ENCODE measurements around the gene GABRB3.

The GABRB3 gene

GRCh38 chr15:26598704-26599103 is 174.2 kb downstream of the GABRB3 start:
- Mint-ChIP-seq H3K27ac (ENCODE audit: low read depth) (no peak overlapping the region), H3K4me3 (no peak overlapping the region), H3K4me1 (no peaks in the 10 kb centered on the region), H3K9me3 (peaks cover 38% of the 10 kb centered on the region), H3K36me3 (ENCODE audit: insufficient read depth) (no peaks in the 10 kb centered on the region), H3K27me3 (no peaks in the 10 kb centered on the region)
- ATAC-seq (replicated peaks; ENCODE audit: extremely low read depth, poor library complexity, severe bottlenecking): no peak
- no peak for DNase-seq (ENCODE audit: low spot score in 2 of 2)

GRCh38 chr15:26595611-26596010 is 177.3 kb downstream of the GABRB3 start:
- H3K27me3 Mint-ChIP-seq: no peaks in the 10 kb centered on the region
- DNase-seq (ENCODE audit: low spot score in 2 of 2) (no peak), ATAC-seq (replicated peaks; ENCODE audit: extremely low read depth, poor library complexity, severe bottlenecking) (no peak)
- peaks cover 17% of the 10 kb centered on the region for H3K9me3 Mint-ChIP-seq
- no peaks in the 10 kb centered on the region for H3K36me3 Mint-ChIP-seq (ENCODE audit: insufficient read depth)
- H3K4me3 Mint-ChIP-seq: no peak overlapping the region
- H3K27ac Mint-ChIP-seq (ENCODE audit: low read depth): no peak overlapping the region
- H3K4me1 Mint-ChIP-seq: no peaks in the 10 kb centered on the region

DNA sequence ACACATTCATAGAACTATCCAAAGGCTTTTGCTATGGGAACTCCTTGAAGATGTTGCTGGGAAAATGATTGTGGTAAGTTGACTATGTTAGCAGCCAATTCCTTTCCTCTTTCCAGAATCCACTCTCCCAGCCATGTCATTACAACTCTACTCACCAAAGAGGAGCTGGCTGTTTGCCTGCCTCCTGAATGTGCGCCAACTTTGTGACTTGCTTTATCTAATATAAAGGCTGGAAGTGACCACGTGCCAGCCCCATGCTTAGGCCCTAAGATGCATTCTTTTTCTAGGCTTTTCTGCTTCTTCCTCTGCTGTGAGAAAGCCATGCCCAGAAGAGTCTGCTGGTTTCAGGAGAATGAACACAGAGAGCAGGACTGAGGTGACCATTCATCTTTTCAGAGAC is 182.2 kb downstream of the GABRB3 start:
- Mint-ChIP-seq H3K4me3 (no peak overlapping the region), H3K9me3 (peaks cover under 1% of the 10 kb centered on the region), H3K4me1 (no peaks in the 10 kb centered on the region), H3K27ac (ENCODE audit: low read depth) (no peak overlapping the region), H3K27me3 (no peaks in the 10 kb centered on the region), H3K36me3 (ENCODE audit: insufficient read depth) (no peaks in the 10 kb centered on the region)
- DNase-seq (ENCODE audit: low spot score in 2 of 2): no peak
- ATAC-seq (replicated peaks; ENCODE audit: extremely low read depth, poor library complexity, severe bottlenecking): no peak

DNA sequence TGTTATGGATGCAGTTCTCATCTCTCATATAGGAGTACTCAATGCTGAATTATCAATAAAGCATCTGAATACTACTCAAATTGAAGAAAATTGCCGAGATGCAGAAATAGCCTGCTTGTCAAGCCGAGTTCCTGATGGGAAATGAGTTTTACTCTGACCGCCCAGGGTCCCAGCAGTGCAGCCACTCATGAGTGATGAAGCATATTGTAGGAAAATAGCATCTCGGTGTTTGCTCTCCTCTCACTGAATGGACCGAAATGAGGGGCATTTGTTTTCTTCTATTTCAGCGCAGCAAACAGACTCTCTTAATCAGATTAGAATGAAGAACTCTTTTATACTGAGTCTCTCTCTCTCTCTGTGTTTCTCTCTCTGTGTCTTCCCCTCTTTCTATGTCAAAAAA is 190.0 kb downstream of the GABRB3 start:
- no peaks in the 10 kb centered on the region for H3K36me3 Mint-ChIP-seq (ENCODE audit: insufficient read depth)
- DNase-seq (ENCODE audit: low spot score in 2 of 2) (no peak), ATAC-seq (replicated peaks; ENCODE audit: extremely low read depth, poor library complexity, severe bottlenecking) (no peak)
- H3K27ac Mint-ChIP-seq (ENCODE audit: low read depth): no peak overlapping the region
- peaks cover 12% of the 10 kb centered on the region for H3K9me3 Mint-ChIP-seq
- H3K4me1 Mint-ChIP-seq: no peaks in the 10 kb centered on the region
- H3K4me3 Mint-ChIP-seq: no peak overlapping the region
- no peaks in the 10 kb centered on the region for H3K27me3 Mint-ChIP-seq

DNA sequence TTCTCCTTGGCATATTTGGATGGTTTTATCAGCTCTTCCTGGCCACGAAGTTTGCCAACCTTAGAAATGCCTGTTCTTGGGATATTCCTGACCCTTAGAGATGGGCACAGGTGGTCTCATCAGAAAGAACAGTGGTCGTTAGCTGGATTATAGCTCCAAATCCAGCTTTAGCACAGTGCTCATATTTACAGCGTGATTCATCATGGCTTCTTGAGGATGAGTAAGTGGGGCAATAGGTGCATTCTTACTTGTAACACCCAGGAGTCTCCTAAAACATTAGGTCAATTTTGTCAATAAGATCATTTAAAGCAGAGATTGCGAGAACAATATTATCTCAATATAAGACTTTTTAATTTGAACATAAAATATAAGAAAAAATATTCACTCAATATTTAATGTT is 191.9 kb downstream of the GABRB3 start:
- Mint-ChIP-seq H3K9me3 (peaks cover 22% of the 10 kb centered on the region), H3K27me3 (no peaks in the 10 kb centered on the region), H3K4me3 (no peak overlapping the region), H3K4me1 (no peaks in the 10 kb centered on the region), H3K27ac (ENCODE audit: low read depth) (no peak overlapping the region), H3K36me3 (ENCODE audit: insufficient read depth) (no peaks in the 10 kb centered on the region)
- DNase-seq (ENCODE audit: low spot score in 2 of 2) (no peak), ATAC-seq (replicated peaks; ENCODE audit: extremely low read depth, poor library complexity, severe bottlenecking) (no peak)

DNA sequence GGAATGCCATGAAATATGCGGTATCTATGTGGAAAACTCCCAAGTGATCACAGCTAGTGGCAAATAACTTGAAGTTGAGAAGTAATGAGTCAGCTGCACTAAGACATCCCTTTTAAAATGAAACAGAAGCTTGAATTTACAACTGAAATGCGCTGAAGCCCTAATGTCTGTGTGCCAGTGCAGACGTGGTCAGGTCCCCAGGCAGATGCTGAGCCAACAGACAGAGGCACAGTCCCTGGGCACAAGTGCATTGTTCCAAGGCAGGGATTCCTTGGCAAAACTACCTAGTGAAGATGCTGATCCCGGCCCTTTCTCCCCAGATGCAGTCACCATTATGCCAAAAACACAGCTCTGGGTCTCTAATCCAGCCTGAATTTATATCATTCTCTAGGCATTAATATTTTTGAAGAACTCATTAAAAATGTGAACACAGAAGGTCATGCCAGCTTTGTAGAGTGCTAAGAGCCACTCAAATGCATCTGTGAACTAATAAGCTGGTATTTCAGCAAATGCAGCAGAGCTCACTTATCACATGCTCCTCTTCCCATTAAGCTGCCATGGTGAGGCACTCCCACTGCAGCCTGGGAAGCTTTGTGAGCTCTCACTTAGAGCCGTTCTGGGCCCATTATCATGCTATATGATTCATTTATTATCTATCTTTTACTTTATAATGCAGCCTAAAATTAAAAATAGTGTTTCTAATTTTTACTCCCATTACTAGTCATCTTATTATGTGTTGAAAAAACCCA is 200.1 kb downstream of the GABRB3 start:
- ATAC-seq (replicated peaks; ENCODE audit: extremely low read depth, poor library complexity, severe bottlenecking) (no peak), DNase-seq (ENCODE audit: low spot score in 2 of 2) (no peak)
- H3K4me3 Mint-ChIP-seq: no peak overlapping the region
- no peaks in the 10 kb centered on the region for H3K4me1 Mint-ChIP-seq
- H3K36me3 Mint-ChIP-seq (ENCODE audit: insufficient read depth): no peaks in the 10 kb centered on the region
- H3K27ac Mint-ChIP-seq (ENCODE audit: low read depth): no peak overlapping the region
- no peaks in the 10 kb centered on the region for H3K27me3 Mint-ChIP-seq
- H3K9me3 Mint-ChIP-seq: peaks cover 22% of the 10 kb centered on the region

DNA sequence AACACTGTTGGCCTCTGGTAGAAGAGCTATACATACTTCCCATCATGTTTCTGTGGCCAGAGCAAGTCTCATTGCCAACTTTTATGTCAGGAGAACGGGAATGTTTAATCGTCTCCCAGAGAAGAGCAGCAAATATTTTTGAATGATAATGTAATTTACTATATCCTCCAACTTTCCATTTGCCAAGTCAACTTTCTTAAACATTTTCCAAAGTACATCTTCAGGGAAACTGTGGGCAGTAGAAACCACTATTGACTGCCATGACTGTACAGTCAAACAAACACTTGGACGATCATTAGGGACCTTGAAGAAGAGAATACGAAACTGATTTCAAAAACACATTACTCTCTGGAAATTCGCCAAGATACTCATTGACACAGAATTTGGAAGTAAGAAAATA is 201.5 kb downstream of the GABRB3 start:
- no peak for DNase-seq (ENCODE audit: low spot score in 2 of 2)
- Mint-ChIP-seq H3K27me3 (no peaks in the 10 kb centered on the region), H3K36me3 (ENCODE audit: insufficient read depth) (no peaks in the 10 kb centered on the region), H3K4me3 (no peak overlapping the region), H3K4me1 (no peaks in the 10 kb centered on the region), H3K27ac (ENCODE audit: low read depth) (no peak overlapping the region), H3K9me3 (peaks cover 19% of the 10 kb centered on the region)
- ATAC-seq (replicated peaks; ENCODE audit: extremely low read depth, poor library complexity, severe bottlenecking): no peak

- peaks cover 16% of the 10 kb centered on the region for H3K9me3 Mint-ChIP-seq
- DNase-seq (ENCODE audit: low spot score in 2 of 2): no peak
- no peaks in the 10 kb centered on the region for H3K36me3 Mint-ChIP-seq (ENCODE audit: insufficient read depth)
- no peak for ATAC-seq (replicated peaks; ENCODE audit: extremely low read depth, poor library complexity, severe bottlenecking)
- H3K27me3 Mint-ChIP-seq: no peaks in the 10 kb centered on the region
- H3K4me3 Mint-ChIP-seq: no peak overlapping the region
- H3K27ac Mint-ChIP-seq (ENCODE audit: low read depth): no peak overlapping the region
- H3K4me1 Mint-ChIP-seq: no peaks in the 10 kb centered on the region
These were observed 207.3 kb downstream of the GABRB3 start for GRCh38 chr15:26565542-26565941.

- peaks cover 16% of the 10 kb centered on the region for H3K9me3 Mint-ChIP-seq
- H3K27ac Mint-ChIP-seq (ENCODE audit: low read depth): no peak overlapping the region
- DNase-seq (ENCODE audit: low spot score in 2 of 2) (no peak), ATAC-seq (replicated peaks; ENCODE audit: extremely low read depth, poor library complexity, severe bottlenecking) (no peak)
- no peak overlapping the region for H3K4me3 Mint-ChIP-seq
- H3K4me1 Mint-ChIP-seq: no peaks in the 10 kb centered on the region
- H3K27me3 Mint-ChIP-seq: no peaks in the 10 kb centered on the region
- H3K36me3 Mint-ChIP-seq (ENCODE audit: insufficient read depth): no peaks in the 10 kb centered on the region
These were observed 208.5 kb downstream of the GABRB3 start for GRCh38 chr15:26564361-26564760.

- peaks cover 6% of the 10 kb centered on the region for H3K9me3 Mint-ChIP-seq
These were observed 210.5 kb downstream of the GABRB3 start for GRCh38 chr15:26562336-26562735.

DNA sequence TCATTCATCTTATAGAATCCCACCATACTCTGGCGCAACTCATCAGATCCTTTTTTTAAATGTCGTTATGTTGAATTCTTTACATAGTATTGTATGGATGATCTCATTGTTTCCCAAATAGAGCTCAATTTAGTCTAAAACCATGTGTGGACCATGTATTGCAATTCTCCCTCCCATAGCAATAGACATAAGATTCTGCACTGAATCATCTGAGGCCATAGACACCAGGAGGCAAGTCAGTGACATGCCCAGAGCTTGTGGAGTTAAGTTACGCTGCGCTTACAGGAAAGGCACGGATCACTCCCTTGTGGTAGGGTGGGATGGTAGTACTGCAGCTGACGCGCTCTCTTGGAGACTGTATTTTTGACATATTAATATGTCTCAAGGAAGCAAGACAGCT is 211.0 kb downstream of the GABRB3 start:
- DNase-seq (ENCODE audit: low spot score in 2 of 2): no peak
- Mint-ChIP-seq H3K9me3 (peaks cover 9% of the 10 kb centered on the region), H3K36me3 (ENCODE audit: insufficient read depth) (no peaks in the 10 kb centered on the region), H3K4me3 (no peak overlapping the region), H3K27me3 (no peaks in the 10 kb centered on the region), H3K27ac (ENCODE audit: low read depth) (no peak overlapping the region), H3K4me1 (no peaks in the 10 kb centered on the region)
- no peak for ATAC-seq (replicated peaks; ENCODE audit: extremely low read depth, poor library complexity, severe bottlenecking)

More at GRCh38 chr15:26562336-26562735, 210.5 kb downstream of the GABRB3 start:
- Mint-ChIP-seq H3K27ac (ENCODE audit: low read depth) (no peak overlapping the region), H3K27me3 (no peaks in the 10 kb centered on the region), H3K4me3 (no peak overlapping the region), H3K36me3 (ENCODE audit: insufficient read depth) (no peaks in the 10 kb centered on the region), H3K4me1 (no peaks in the 10 kb centered on the region)
- DNase-seq (ENCODE audit: low spot score in 2 of 2): no peak
- ATAC-seq (replicated peaks; ENCODE audit: extremely low read depth, poor library complexity, severe bottlenecking): no peak

DNA sequence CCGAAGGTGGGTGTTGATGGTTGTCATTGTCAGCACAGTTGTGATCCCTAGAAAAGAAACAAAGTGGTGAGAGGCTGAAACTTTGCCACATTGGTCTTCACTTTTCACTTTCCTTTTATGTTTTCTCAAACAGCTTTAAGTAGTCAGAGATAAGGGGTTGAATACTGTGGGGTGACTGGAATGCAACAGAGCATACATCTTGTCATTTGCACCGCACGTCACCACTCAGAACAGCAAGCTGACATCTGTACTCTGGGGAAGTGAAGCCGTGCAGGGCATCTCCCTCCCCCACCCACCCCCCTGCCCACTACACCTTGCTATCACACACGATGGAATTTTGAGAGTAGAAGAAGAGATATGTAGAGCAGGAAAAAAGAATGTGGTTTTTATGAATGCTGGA is 211.7 kb downstream of the GABRB3 start:
- no peak overlapping the region for H3K27ac Mint-ChIP-seq (ENCODE audit: low read depth)
- no peaks in the 10 kb centered on the region for H3K36me3 Mint-ChIP-seq (ENCODE audit: insufficient read depth)
- no peak overlapping the region for H3K4me3 Mint-ChIP-seq
- peaks cover 14% of the 10 kb centered on the region for H3K9me3 Mint-ChIP-seq
- DNase-seq (ENCODE audit: low spot score in 2 of 2): no peak
- H3K4me1 Mint-ChIP-seq: no peaks in the 10 kb centered on the region
- no peaks in the 10 kb centered on the region for H3K27me3 Mint-ChIP-seq
- ATAC-seq (replicated peaks; ENCODE audit: extremely low read depth, poor library complexity, severe bottlenecking): no peak

- Mint-ChIP-seq H3K4me3 (no peak overlapping the region), H3K4me1 (no peaks in the 10 kb centered on the region), H3K27me3 (no peaks in the 10 kb centered on the region), H3K9me3 (peaks cover 11% of the 10 kb centered on the region), H3K36me3 (ENCODE audit: insufficient read depth) (no peaks in the 10 kb centered on the region), H3K27ac (ENCODE audit: low read depth) (no peak overlapping the region)
- no peak for ATAC-seq (replicated peaks; ENCODE audit: extremely low read depth, poor library complexity, severe bottlenecking)
- no peak for DNase-seq (ENCODE audit: low spot score in 2 of 2)
These were observed 217.0 kb downstream of the GABRB3 start for GRCh38 chr15:26555898-26556297.

All from central memory CD8-positive, alpha-beta T cell (primary cell).